ENCODE results near the gene TRIM67.

Gene TRIM67

GRCh38 chr1:231233735-231234417 lies 72.0 kb downstream of the TRIM67 start:
- no peak for DNase-seq (ENCODE audit: low read depth)

GRCh38 chr1:231234506-231234905 lies 72.6 kb downstream of the TRIM67 start:
- DNase-seq (ENCODE audit: low read depth) = no peak

DNA sequence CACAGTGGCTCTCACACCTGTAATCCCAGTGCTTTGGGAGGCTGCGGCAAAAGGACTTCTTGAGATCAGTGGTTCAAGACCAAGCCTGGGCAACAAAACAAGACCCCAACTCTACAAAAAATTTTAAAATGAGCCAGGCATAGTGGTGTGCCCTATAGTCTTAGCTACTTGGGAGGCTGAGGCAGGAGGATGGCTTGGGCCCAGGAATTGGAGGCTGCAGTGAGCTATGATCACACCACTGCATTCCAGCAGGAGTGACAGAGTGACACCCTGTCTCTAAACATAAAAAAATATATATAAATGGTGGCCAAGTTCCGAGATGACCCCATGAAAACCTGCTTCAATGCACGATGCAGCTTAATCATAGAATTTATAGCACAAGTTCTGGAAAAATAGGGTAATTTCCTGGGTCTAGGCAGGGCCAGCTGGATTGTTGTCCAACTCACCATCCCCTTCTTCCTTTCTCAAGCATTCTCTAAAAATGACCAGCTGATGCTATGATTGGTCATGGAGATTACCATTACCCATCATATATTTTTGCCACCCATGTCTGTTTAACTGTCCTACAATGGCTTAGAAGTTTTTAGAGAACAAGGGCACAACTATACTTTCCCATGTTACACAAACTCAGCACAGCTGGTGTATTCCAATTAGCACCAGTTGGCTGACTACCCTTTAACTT lies 73.8 kb downstream of the TRIM67 start:
- no peak for DNase-seq (ENCODE audit: low read depth)

GRCh38 chr1:231236208-231236591 lies 74.3 kb downstream of the TRIM67 start:
- DNase-seq (ENCODE audit: low read depth) = no peak

GRCh38 chr1:231236938-231237337 lies 75.1 kb downstream of the TRIM67 start:
- DNase-seq (ENCODE audit: low read depth) = no peak

DNA sequence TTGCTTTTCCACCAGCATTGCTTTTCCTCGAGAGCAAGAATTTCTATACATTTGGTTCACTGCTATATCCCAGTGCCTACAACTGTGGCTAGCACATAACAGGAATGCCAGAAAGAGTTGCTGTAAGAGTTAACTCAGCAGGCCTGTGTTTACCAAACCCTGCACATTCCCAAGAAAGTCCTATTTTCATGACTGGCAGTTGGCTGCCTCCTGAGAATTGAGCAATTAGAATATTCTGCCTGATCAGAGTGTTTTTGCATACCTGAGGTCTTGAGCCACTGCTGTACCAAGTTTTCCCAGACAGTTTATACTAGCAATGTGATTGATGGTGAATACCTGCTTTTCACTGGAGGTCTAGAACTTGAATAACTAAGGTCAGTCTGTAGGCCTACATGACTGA lies 76.4 kb downstream of the TRIM67 start:
- no peak for DNase-seq (ENCODE audit: low read depth)

- no peak for DNase-seq (ENCODE audit: low read depth)
Observed at GRCh38 chr1:231240531-231240882, 78.6 kb downstream of the TRIM67 start.

- DNase-seq (ENCODE audit: low read depth) = peak; percentile 87
Observed at GRCh38 chr1:231240883-231241735, 79.3 kb downstream of the TRIM67 start, which contains the start of gene GNPAT. TSS of gene GNPAT (plus strand) at chr1:231241212. CDS start at chr1:231241379, 167 bp downstream.

- DNase-seq (ENCODE audit: low read depth) = no peak
Observed at GRCh38 chr1:231241750-231242149, 79.9 kb downstream of the TRIM67 start.

GRCh38 chr1:231242516-231243198 lies 80.8 kb downstream of the TRIM67 start:
- DNase-seq (ENCODE audit: low read depth) = no peak

DNA sequence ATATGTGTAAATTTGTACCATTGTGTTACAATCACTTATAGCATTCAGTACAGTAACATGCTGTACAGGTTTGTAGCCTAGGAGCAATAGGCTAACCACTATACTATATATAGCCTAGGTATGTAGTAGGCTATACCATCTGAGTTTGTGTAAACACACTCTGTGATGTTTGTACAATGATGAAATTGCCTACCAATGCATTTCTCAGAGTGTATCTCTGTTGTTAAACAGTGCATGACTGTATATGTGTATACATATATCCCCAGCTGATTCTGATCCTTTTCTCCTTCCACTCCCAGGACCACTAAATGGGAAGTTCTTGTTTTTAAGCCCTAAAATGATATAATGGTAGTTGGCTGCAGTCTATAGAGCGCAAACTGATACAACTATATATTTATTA lies 86.9 kb downstream of the TRIM67 start:
- no peak for DNase-seq (ENCODE audit: low read depth)

GRCh38 chr1:231252336-231252735 lies 90.5 kb downstream of the TRIM67 start:
- DNase-seq (ENCODE audit: low read depth) = no peak

DNA sequence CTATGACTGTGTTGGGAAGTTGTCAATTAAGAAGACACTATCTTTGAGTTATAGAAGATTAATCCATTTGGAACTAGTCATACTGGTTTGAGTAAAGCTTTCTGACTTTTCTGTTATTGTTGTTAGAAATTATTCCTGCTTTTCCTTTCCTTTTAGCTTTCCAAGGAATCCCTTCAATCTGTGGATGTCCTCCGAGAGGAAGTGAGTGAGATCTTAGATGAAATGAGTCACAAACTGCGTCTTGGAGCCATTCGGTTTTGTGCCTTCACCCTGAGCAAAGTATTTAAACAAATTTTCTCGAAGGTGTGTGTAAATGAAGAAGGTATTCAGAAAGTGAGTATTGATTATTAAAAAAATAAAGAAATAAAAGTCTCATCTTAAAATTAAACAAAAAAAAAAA lies 98.5 kb downstream of the TRIM67 start:
- no peak for DNase-seq (ENCODE audit: low read depth)

GRCh38 chr1:231264642-231265041 lies 102.8 kb downstream of the TRIM67 start:
- DNase-seq (ENCODE audit: low read depth) = no peak

DNA sequence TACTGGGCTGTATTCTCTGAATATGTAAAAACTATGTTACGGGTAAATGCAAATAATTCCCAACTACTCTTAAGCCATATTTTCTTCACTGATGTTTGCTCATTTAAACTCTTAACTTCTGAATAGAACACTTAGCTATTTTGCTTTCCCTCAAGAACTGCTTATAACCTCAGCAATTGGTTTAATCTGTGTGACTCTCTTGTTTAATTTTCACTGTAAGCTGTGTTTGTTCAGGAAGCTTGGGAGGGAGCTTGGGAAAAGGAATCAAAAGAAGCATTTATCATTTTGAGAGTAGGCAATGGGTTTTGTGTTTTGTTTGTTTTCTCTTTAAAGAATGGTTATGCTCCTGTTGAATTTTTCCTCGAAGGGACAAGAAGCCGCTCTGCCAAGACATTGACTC lies 103.5 kb downstream of the TRIM67 start:
- no peak for DNase-seq (ENCODE audit: low read depth)

DNA sequence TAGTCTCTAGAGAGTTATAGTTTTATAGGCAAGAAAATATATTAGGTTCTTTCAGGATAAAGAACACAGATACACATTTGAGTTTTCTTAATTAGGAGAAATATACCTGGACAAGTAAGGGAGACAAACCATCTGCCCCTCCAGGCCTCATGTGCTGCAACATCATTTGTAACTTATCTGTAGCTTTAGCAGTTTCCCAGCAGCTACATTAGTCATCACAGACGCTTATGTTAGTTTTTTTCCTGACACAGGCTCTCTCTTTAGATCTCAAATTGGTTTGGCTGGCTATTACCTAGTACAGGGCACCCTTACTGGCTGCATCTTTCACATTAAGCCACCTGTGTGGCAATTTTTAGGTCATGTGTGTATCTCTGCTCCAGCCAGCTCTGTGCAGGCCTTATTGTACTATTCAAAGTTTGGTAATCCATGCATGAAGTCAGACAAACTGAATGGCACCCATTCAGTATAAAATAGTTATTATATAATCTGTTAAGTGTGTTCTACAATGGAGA lies 105.0 kb downstream of the TRIM67 start:
- DNase-seq (ENCODE audit: low read depth) = no peak
